H1 (cell line): ENCODE results near the gene ZNF658. TPM values are rescaled to one million over a fixed set of nuclear protein-coding genes. Genes with fewer than 3 reads are reported as not detected.
"Not testable (repeated sequence)": the region's sequence is repeated elsewhere in the genome, so short reads cannot be mapped to it uniquely, and the experiment has no call there.

Source experiments
- CTCF ChIA-PET: fragments of 300-600 bp; sonication (Branson Sonifier 250); formaldehyde crosslinking; loops from one replicate; lab custom pipeline; 2021; ENCODE audit not compliant: partially characterized antibody; lab: Charles Lee
- POLR2A ChIA-PET: fragments of 300-600 bp; sonication (Branson Sonifier 250); formaldehyde crosslinking; loops from one replicate; lab custom pipeline; 2021; ENCODE audit warnings: inconsistent platforms; ENCODE audit not compliant: partially characterized antibody; lab: Charles Lee
- DNase-seq, 2 experiments: peaks; one replicate each; pipeline versions ENCODE4 v3.0.0 to v3.0.0-alpha.2; 2010 to 2022; ENCODE audit warnings: low spot score in 2 of 2, low read depth in 1 of 2, mixed read lengths in 1 of 2
- FAIRE-seq: peaks from 2 replicates; lab custom pipeline; 2011; peaks lifted over from hg19 to GRCh38; lab: Jason Lieb, UNC
- H2AFZ ChIP-seq: 2 replicates; pipeline ENCODE4 v1.8.1; 2012; ENCODE audit warnings: low read length, inconsistent platforms
- H2AK5ac ChIP-seq: 2 replicates; pipeline ENCODE4 v1.6.1; 2013; ENCODE audit warnings: low read depth, low read length
- H2BK120ac ChIP-seq: replicated peaks from 2 replicates; pipeline ENCODE3; 2013; ENCODE audit warnings: low read depth, low read length, inconsistent platforms
- H2BK12ac ChIP-seq: 2 replicates; pipeline ENCODE4 v1.6.1; 2013; ENCODE audit warnings: low read depth, low read length
- H2BK15ac ChIP-seq: 2 replicates; pipeline ENCODE4 v1.6.1; 2013; ENCODE audit warnings: low read length
- H2BK20ac ChIP-seq: 2 replicates; pipeline ENCODE4 v1.6.1; 2013; ENCODE audit warnings: low read length
- H2BK5ac ChIP-seq: 2 replicates; pipeline ENCODE4 v1.6.1; 2013; ENCODE audit warnings: low read depth, low read length
- H3K14ac ChIP-seq: 2 replicates; pipeline ENCODE4 v1.6.1; 2013; ENCODE audit warnings: inconsistent platforms; ENCODE audit not compliant: insufficient read length
- H3K18ac ChIP-seq: 2 replicates; pipeline ENCODE4 v1.6.1; 2013; ENCODE audit warnings: low read length; ENCODE audit errors: extremely low read depth
- H3K23ac ChIP-seq: 2 replicates; pipeline ENCODE4 v1.6.1; 2013; ENCODE audit warnings: inconsistent platforms; ENCODE audit not compliant: insufficient read length
- H3K23me2 ChIP-seq: 2 replicates; pipeline ENCODE4 v1.6.1; 2013; ENCODE audit warnings: low read depth, low read length
- H3K27ac ChIP-seq: 2 replicates; pipeline ENCODE4 v1.6.1; 2011; ENCODE audit warnings: low read depth, low read length, inconsistent platforms
- H3K27me3 ChIP-seq, 4 experiments: replicated peaks in 1 of 4; 1 replicate in 1 of 4; 2 replicates in 3 of 4; pipeline versions ENCODE4 v1.6.1 to v1.8.1; 2011 to 2013; ENCODE audit warnings: low read length in 3 of 4, mild to moderate bottlenecking in 3 of 4, inconsistent platforms in 2 of 4, mixed read lengths in 2 of 4, moderate library complexity in 1 of 4; ENCODE audit not compliant: control insufficient read depth in 3 of 4, insufficient read depth in 3 of 4; ENCODE audit errors: extremely low read depth in 1 of 4
- H3K36me3 ChIP-seq, 4 experiments: 2 replicates each; pipeline versions ENCODE4 v1.6.1 to v1.8.1; 2011 to 2013; ENCODE audit warnings: mild to moderate bottlenecking in 4 of 4, low read length in 3 of 4, moderate library complexity in 2 of 4, control low read depth in 1 of 4, inconsistent platforms in 1 of 4; ENCODE audit not compliant: insufficient read depth in 4 of 4, control insufficient read depth in 2 of 4
- H3K4ac ChIP-seq: replicated peaks from 2 replicates; pipeline ENCODE3; 2013; ENCODE audit warnings: low read length, low read depth, mixed read lengths, inconsistent platforms; ENCODE audit not compliant: insufficient read length
- H3K4me1 ChIP-seq, 4 experiments: replicated peaks in 1 of 4; 1 replicate in 1 of 4; 2 replicates in 3 of 4; pipeline versions ENCODE4 v1.6.1 to v1.8.1; 2011 to 2013; ENCODE audit warnings: low read length in 3 of 4, inconsistent platforms in 2 of 4, mixed read lengths in 1 of 4; ENCODE audit not compliant: insufficient read depth in 4 of 4, control insufficient read depth in 3 of 4
- H3K4me2 ChIP-seq, 2 experiments: 2 replicates each; pipeline versions ENCODE4 v1.6.1 to v1.8.1; 2011 to 2013; ENCODE audit warnings: low read depth in 2 of 2, low read length in 2 of 2, control low read depth in 1 of 2, inconsistent platforms in 1 of 2, mild to moderate bottlenecking in 1 of 2; ENCODE audit not compliant: insufficient read depth in 1 of 2
- H3K4me3 ChIP-seq, 4 experiments: fragments of 200-600, 300-600 bp in 1 of 4; sonication (generic), shearing (Covaris generic), sonication (Bioruptor Twin) in 1 of 4; 2 replicates each; pipeline versions ENCODE4 v1.5.1 to v1.8.1; 2011 to 2016; ENCODE audit warnings: low read length in 4 of 4, low read depth in 3 of 4, control low read depth in 2 of 4, inconsistent platforms in 2 of 4, mild to moderate bottlenecking in 2 of 4, mixed read lengths in 1 of 4, moderate library complexity in 1 of 4; ENCODE audit not compliant: insufficient read depth in 2 of 4; ENCODE audit errors: extremely low read depth in 1 of 4
- H3K56ac ChIP-seq: replicated peaks from 2 replicates; pipeline ENCODE3; 2013; ENCODE audit warnings: low read depth, mild to moderate bottlenecking, mixed read lengths, low read length, inconsistent platforms; ENCODE audit not compliant: insufficient read length
- H3K79me1 ChIP-seq: 2 replicates; pipeline ENCODE4 v1.6.1; 2013; ENCODE audit warnings: low read depth, low read length, control low read depth
- H3K79me2 ChIP-seq, 2 experiments: 2 replicates each; pipeline versions ENCODE4 v1.6.1 to v1.8.1; 2012 to 2013; ENCODE audit warnings: low read length in 2 of 2, mild to moderate bottlenecking in 2 of 2, inconsistent platforms in 1 of 2; ENCODE audit not compliant: insufficient read depth in 2 of 2, control insufficient read depth in 1 of 2
- H3K9ac ChIP-seq, 4 experiments: replicated peaks in 1 of 4; 1 replicate in 1 of 4; 2 replicates in 3 of 4; pipeline versions ENCODE4 v1.6.1 to v1.8.1; 2011 to 2013; ENCODE audit warnings: low read depth in 3 of 4, low read length in 3 of 4, control low read depth in 2 of 4, mild to moderate bottlenecking in 2 of 4, moderate library complexity in 2 of 4, inconsistent platforms in 1 of 4; ENCODE audit errors: extremely low read depth in 1 of 4
- H3K9me3 ChIP-seq, 2 experiments: 2 replicates each; pipeline versions ENCODE4 v1.6.1 to v1.8.1; 2012 to 2013; ENCODE audit warnings: mild to moderate bottlenecking in 2 of 2, moderate library complexity in 2 of 2, control low read depth in 1 of 2, inconsistent platforms in 1 of 2, low read depth in 1 of 2, low read length in 1 of 2, mixed read lengths in 1 of 2; ENCODE audit not compliant: insufficient read depth in 2 of 2
- H4K20me1 ChIP-seq, 2 experiments: replicated peaks in 1 of 2; 2 replicates each; pipeline versions ENCODE3 to v1.8.1; 2011 to 2013; ENCODE audit warnings: inconsistent platforms in 2 of 2, low read length in 2 of 2, mild to moderate bottlenecking in 1 of 2; ENCODE audit not compliant: insufficient read depth in 2 of 2, control insufficient read depth in 1 of 2
- H4K5ac ChIP-seq: 2 replicates; pipeline ENCODE4 v1.6.1; 2013; ENCODE audit warnings: low read length, low read depth, mixed read lengths, inconsistent platforms; ENCODE audit not compliant: insufficient read length
- H4K8ac ChIP-seq: 2 replicates; pipeline ENCODE4 v1.8.0; 2013; ENCODE audit warnings: mild to moderate bottlenecking, moderate library complexity, low read length, inconsistent platforms; ENCODE audit not compliant: insufficient read depth; ENCODE audit errors: extremely low read depth
- H4K91ac ChIP-seq: replicated peaks from 2 replicates; pipeline ENCODE3; 2013; ENCODE audit warnings: low read length, mixed read lengths, inconsistent platforms; ENCODE audit not compliant: insufficient read length
- ZNF274 ChIP-seq: IDR thresholded peaks from 2 replicates; pipeline ENCODE4 v1.7.0; 2012; ENCODE audit warnings: low read length, borderline replicate concordance; ENCODE audit errors: extremely low read depth
- WGBS, 2 experiments: shearing (Covaris generic) in 1 of 2; methylation state at CpG; one replicate each; pipeline versions ENCODE4 v1.1.6 to v1.1.7; 2013 to 2015; ENCODE audit warnings: low lambda C conversion rate in 2 of 2, mixed read lengths in 2 of 2, inconsistent platforms in 1 of 2, low coverage in 1 of 2, missing lambda C conversion rate in 1 of 2; ENCODE audit not compliant: insufficient replicate concordance in 2 of 2, insufficient coverage in 1 of 2, insufficient read length in 1 of 2; ENCODE audit errors: extremely low coverage in 1 of 2, missing lambda C conversion rate in 1 of 2; 5-methylcytosine and 5-hydroxymethylcytosine counted together
- polyA plus RNA-seq, 7 experiments: library from polyadenylated mRNA; depleted of rRNA in 3 of 7; stranded (reverse) in 5 of 7; unstranded in 2 of 7; fragments of >200 nt in 5 of 7; fragments of 200-250 nt in 2 of 7; gene quantifications; 1 replicate in 5 of 7; 2 replicates in 1 of 7; 4 replicates in 1 of 7; pipeline versions ENCODE4 v1.2.1 to v1.2.3, GENCODE V29; 2011 to 2013; ENCODE audit warnings: missing spikeins in 2 of 7, mixed read lengths in 2 of 7
- total RNA-seq: library from RNA; stranded (reverse); fragmentation: NEBNext Ultra II Directional; extraction: Animal tissue kit (Norgen Biotek cat#: 25700); gene quantifications from 2 replicates; pipeline ENCODE4 v1.2.1, GENCODE V29; 2021

ZNF658 gene
- total and polyA plus RNA-seq, 2 of the 8 experiments (the other 6 are each of a cell fraction or from before 2014, with no cell fraction given): 0.80 to 5.0 TPM

GRCh38 chr9:66920072-66920471 lies 19.5 kb downstream of the ZNF658 start:
- 92% methylated on average over 3 of the region's 4 CpGs; no CpG with 5 or more reads in 1 of the 2 experiments for WGBS, 2 experiments

More at GRCh38 chr9:66920072-66920471, 19.5 kb downstream of the ZNF658 start:
- POLR2A ChIA-PET, H3K23ac ChIP-seq, H4K91ac ChIP-seq, H3K4me1 ChIP-seq, H4K20me1 ChIP-seq, H3K79me1 ChIP-seq, H3K4me2 ChIP-seq, H2BK20ac ChIP-seq, H4K5ac ChIP-seq, H2AK5ac ChIP-seq, H3K9ac ChIP-seq, FAIRE-seq, H2BK15ac ChIP-seq, H4K8ac ChIP-seq, H3K18ac ChIP-seq, H3K27me3 ChIP-seq, H2BK120ac ChIP-seq, H3K36me3 ChIP-seq, H2BK12ac ChIP-seq, H3K27ac ChIP-seq, H3K4ac ChIP-seq, H3K4me3 ChIP-seq, H3K23me2 ChIP-seq, H2AFZ ChIP-seq, H3K56ac ChIP-seq, CTCF ChIA-PET, H2BK5ac ChIP-seq, DNase-seq, H3K79me2 ChIP-seq, H3K14ac ChIP-seq: not testable (repeated sequence)
- peak; percentile 52; the same call in 1 of the 2 replicates for TF ChIP-seq ZNF274
- H3K9me3 ChIP-seq: peaks cover 4 to 10% of the 10 kb centered on the region in 2 experiments; a peak in 2 of 4 replicates
